Keratinocyte (primary cell): ENCODE results near the gene ALLC.

ENCODE experiments used
- EZH2 ChIP-seq: IDR thresholded peaks from one replicate; pipeline ENCODE4 v1.6.1; 2012; ENCODE audit warnings: inconsistent platforms, mild to moderate bottlenecking, low read length, moderate library complexity
- TF ChIP-seq, protein P1 (sequence below), 3 experiments: IDR thresholded peaks in 1 of 3; conservative IDR thresholded peaks in 1 of 3; optimal IDR thresholded peaks in 1 of 3; 2 replicates in 2 of 3; 3 replicates in 1 of 3; pipeline versions ENCODE3 to v1.5.1; 2011; ENCODE audit warnings: low read length in 3 of 3, mild to moderate bottlenecking in 3 of 3, moderate library complexity in 2 of 3, control low read depth in 1 of 3, inconsistent platforms in 1 of 3; ENCODE audit not compliant: insufficient read depth in 2 of 3; ENCODE audit errors: extremely low read depth in 1 of 3

- TF ChIP-seq, protein P1, sequence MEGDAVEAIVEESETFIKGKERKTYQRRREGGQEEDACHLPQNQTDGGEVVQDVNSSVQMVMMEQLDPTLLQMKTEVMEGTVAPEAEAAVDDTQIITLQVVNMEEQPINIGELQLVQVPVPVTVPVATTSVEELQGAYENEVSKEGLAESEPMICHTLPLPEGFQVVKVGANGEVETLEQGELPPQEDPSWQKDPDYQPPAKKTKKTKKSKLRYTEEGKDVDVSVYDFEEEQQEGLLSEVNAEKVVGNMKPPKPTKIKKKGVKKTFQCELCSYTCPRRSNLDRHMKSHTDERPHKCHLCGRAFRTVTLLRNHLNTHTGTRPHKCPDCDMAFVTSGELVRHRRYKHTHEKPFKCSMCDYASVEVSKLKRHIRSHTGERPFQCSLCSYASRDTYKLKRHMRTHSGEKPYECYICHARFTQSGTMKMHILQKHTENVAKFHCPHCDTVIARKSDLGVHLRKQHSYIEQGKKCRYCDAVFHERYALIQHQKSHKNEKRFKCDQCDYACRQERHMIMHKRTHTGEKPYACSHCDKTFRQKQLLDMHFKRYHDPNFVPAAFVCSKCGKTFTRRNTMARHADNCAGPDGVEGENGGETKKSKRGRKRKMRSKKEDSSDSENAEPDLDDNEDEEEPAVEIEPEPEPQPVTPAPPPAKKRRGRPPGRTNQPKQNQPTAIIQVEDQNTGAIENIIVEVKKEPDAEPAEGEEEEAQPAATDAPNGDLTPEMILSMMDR (optimal IDR thresholded peaks at IDR 0.05 in 1 of 3, IDR thresholded peaks at IDR 0.05 in 1 of 3, conservative IDR thresholded peaks at IDR 0.05 in 1 of 3; ENCODE audit: extremely low read depth in 1 of 3, insufficient read depth in 2 of 3, low read length in 3 of 3) = no peak
- TF ChIP-seq EZH2 = no peak
Measured at GRCh38 chr2:3670941-3671340, 12.9 kb downstream of the ALLC start.
